Superior temporal gyrus (tissue), 1 donor: ENCODE data around the gene STC2.

Source experiments
- DNase-seq: peaks from one replicate; pipeline ENCODE4 v3.0.0-alpha.2; 2016; ENCODE audit errors: extremely low spot score

STC2 gene

GRCh38 chr5:173329491-173330337 is 1.5 kb upstream of the STC2 start:
- DNase-seq: no peak

GRCh38 chr5:173328844-173329490 is 753 bp upstream of the STC2 start:
- no peak for DNase-seq

- no peak for DNase-seq
These were observed 898 bp downstream of the STC2 start for GRCh38 chr5:173327084-173327947.

- no peak for DNase-seq
These were observed 1.7 kb downstream of the STC2 start for GRCh38 chr5:173326501-173326960.

- DNase-seq: no peak
These were observed 3.0 kb downstream of the STC2 start for GRCh38 chr5:173325091-173325698.

- peak; percentile 79 for DNase-seq
These were observed 3.9 kb downstream of the STC2 start for GRCh38 chr5:173324115-173325001.

- DNase-seq: no peak
These were observed 4.5 kb downstream of the STC2 start for GRCh38 chr5:173323799-173324114.

GRCh38 chr5:173323106-173323798 is 5.0 kb downstream of the STC2 start:
- no peak for DNase-seq

- DNase-seq: no peak
These were observed 6.3 kb downstream of the STC2 start for GRCh38 chr5:173321886-173322285.

- no peak for DNase-seq
These were observed 8.0 kb downstream of the STC2 start for GRCh38 chr5:173320259-173320658.

GRCh38 chr5:173319646-173320045 is 8.6 kb downstream of the STC2 start:
- no peak for DNase-seq

GRCh38 chr5:173318881-173319620 is 9.2 kb downstream of the STC2 start:
- no peak for DNase-seq

GRCh38 chr5:173318330-173318729 is 9.9 kb downstream of the STC2 start:
- DNase-seq: no peak

- DNase-seq: no peak
These were observed 10.4 kb downstream of the STC2 start for GRCh38 chr5:173317852-173318251.

- DNase-seq: no peak
These were observed 11.0 kb downstream of the STC2 start for GRCh38 chr5:173317091-173317730.

- no peak for DNase-seq
These were observed 11.7 kb downstream of the STC2 start for GRCh38 chr5:173316339-173317020.

GRCh38 chr5:173315495-173316338 is 12.5 kb downstream of the STC2 start:
- DNase-seq: peak; percentile 72
